SK-N-SH treated with all-trans-retinoic acid at 6 μM for 48 hours (cell line): ENCODE results near the gene TBX18.

Experiments
- ARNTL ChIP-seq: fragments of 450-650 bp; formaldehyde crosslinking; IDR thresholded peaks from 2 replicates; pipeline ENCODE4 v1.5.0; 2020; ENCODE audit warnings: low read depth, mild to moderate bottlenecking, moderate library complexity, borderline replicate concordance
- OSR1 ChIP-seq: fragments of 250-450 bp; sonication (Bioruptor Pico); IDR thresholded peaks from 2 replicates; pipeline ENCODE4 v1.8.0; 2022; ENCODE audit warnings: moderate library complexity, mild to moderate bottlenecking, inconsistent platforms
- PATZ1 ChIP-seq: fragments of 250-450 bp; sonication (Bioruptor Pico); IDR thresholded peaks from 2 replicates; pipeline ENCODE4 v1.8.0; 2020; ENCODE audit warnings: mild to moderate bottlenecking, moderate library complexity, borderline replicate concordance
- TOX ChIP-seq: fragments of 250-450 bp; sonication (Bioruptor Pico); IDR thresholded peaks from 2 replicates; pipeline ENCODE4 v1.8.0; 2021; ENCODE audit warnings: mild to moderate bottlenecking, moderate library complexity, borderline replicate concordance

- TF ChIP-seq OSR1 (no peak), TOX (CRISPR knock-in tag) (no peak), PATZ1 (CRISPR knock-in tag) (no peak), ARNTL (CRISPR knock-in tag) (no peak)
Measured at GRCh38 chr6:84657486-84657885, 106.9 kb downstream of the TBX18 start.
